Fibroblast of pulmonary artery (primary cell): ENCODE data around the gene HSPB3.
A peak's percentile ranks its signal among the peaks of the same experiment; 100 is the strongest.
"Not testable (repeated sequence)": the region's sequence is repeated elsewhere in the genome, so short reads cannot be mapped to it uniquely, and the experiment has no call there.

Experiments
- DNase-seq: peaks from one replicate; pipeline ENCODE4 v3.0.0-alpha.2; 2010; ENCODE audit warnings: low read depth
- H3K4me3 ChIP-seq: replicated peaks from 2 replicates; pipeline ENCODE4 v1.5.1; 2011; ENCODE audit warnings: low read depth, mild to moderate bottlenecking, control low read depth, low read length, moderate library complexity
- TF ChIP-seq, protein P1 (sequence below): IDR thresholded peaks from 2 replicates; pipeline ENCODE4 v1.5.1; 2011; ENCODE audit warnings: mild to moderate bottlenecking, control low read depth, low read length, inconsistent platforms; ENCODE audit errors: missing control alignments

Gene HSPB3, protein sequence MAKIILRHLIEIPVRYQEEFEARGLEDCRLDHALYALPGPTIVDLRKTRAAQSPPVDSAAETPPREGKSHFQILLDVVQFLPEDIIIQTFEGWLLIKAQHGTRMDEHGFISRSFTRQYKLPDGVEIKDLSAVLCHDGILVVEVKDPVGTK

DNA sequence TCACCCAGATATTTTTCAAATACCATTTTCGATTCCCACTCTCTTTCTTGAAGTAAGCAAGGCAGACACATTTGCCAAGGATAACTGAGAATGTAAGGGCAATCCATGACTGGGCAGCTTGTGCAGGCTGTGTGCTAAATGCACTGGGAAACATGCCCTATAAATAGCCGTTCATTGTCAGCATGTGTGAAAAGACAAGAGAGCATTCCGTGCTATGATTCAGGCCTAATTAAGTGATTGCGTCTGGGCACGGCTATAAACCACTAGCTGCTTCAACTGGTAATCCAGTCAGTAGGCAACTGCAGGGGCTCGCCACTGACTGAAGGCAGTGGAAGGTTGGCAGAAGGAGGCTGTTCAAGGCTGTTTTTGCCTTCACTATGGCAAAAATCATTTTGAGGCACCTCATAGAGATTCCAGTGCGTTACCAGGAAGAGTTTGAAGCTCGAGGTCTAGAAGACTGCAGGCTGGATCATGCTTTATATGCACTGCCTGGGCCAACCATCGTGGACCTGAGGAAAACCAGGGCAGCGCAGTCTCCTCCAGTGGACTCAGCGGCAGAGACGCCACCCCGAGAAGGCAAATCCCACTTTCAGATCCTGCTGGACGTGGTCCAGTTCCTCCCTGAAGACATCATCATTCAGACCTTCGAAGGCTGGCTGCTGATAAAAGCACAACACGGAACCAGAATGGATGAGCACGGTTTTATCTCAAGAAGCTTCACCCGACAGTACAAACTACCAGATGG, at the start of gene HSPB3:
Gene HSPB3, plus strand, starts transcription at position 287 of the 745 bp plus-strand sequence. Its CDS starts 91 bp downstream, at position 378.
- peak; percentile 48 for DNase-seq
- TF ChIP-seq, protein P1, sequence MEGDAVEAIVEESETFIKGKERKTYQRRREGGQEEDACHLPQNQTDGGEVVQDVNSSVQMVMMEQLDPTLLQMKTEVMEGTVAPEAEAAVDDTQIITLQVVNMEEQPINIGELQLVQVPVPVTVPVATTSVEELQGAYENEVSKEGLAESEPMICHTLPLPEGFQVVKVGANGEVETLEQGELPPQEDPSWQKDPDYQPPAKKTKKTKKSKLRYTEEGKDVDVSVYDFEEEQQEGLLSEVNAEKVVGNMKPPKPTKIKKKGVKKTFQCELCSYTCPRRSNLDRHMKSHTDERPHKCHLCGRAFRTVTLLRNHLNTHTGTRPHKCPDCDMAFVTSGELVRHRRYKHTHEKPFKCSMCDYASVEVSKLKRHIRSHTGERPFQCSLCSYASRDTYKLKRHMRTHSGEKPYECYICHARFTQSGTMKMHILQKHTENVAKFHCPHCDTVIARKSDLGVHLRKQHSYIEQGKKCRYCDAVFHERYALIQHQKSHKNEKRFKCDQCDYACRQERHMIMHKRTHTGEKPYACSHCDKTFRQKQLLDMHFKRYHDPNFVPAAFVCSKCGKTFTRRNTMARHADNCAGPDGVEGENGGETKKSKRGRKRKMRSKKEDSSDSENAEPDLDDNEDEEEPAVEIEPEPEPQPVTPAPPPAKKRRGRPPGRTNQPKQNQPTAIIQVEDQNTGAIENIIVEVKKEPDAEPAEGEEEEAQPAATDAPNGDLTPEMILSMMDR = no peak
- H3K4me3 ChIP-seq = no peak within 1 kb of the TSS

DNA sequence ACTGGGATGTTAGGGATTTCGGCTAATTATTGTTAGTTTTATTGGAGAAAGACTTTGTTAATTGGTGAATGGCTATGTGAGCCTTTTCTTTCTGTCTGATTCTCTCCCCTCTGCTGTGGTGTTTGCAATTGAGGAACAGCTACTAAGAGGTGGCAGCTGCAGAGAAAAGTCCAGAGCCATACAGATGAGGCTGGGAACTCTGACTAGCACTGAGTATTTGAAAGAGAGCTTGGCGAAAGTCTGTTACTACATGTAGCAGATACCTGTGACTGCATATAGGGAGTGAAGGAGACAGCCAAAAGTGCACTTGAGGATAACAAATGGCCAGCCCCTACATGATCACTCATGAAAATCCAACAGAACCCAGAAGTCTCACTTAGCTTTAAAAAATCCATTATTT, 44.3 kb upstream of the HSPB3 start:
- H3K4me3 ChIP-seq = no peak overlapping the region
- no peak for DNase-seq
- TF ChIP-seq, protein P1 = no peak

DNA sequence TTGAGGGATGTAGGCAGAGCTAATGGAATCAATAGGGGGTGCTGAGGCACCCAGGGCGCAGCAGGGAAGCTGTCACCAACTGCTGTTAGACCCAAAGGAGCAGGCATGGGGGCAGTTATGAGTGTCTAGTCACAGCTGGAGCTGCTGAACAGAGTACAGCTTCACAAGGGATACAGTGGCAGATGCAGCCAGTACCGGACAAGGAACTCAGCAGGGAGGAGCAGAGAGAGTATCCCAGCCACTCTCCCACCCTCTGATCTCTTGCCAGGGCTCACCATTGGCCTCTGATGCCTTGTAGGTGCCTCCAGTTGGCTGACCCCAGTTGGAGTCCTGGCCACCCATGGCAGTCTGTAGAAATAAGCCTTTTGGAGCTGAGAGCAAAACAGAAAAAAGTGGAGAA, 42.6 kb upstream of the HSPB3 start:
- no peak for DNase-seq
- H3K4me3 ChIP-seq = no peak overlapping the region
- TF ChIP-seq, protein P1 = no peak

DNA sequence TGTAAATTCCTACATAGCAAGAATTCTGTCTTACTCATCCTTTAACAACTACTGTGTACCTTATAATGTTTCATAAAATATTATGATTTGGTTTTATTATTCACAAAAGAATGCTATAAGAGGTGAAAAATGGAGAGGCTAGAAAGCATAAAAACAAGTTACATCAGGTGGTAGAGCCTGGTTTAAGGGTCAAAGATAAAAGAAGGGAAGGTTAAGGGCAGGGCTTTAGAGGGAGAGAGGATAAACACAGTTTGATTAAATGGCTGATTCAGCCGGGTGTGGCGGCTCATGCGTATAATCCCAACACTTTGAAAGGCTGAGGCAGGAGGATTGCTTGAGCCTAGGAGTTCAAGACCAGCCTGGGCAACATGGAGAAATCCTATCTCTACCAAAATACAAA, 40.4 kb upstream of the HSPB3 start:
- TF ChIP-seq, protein P1 = no peak
- H3K4me3 ChIP-seq = no peak overlapping the region
- no peak for DNase-seq

DNA sequence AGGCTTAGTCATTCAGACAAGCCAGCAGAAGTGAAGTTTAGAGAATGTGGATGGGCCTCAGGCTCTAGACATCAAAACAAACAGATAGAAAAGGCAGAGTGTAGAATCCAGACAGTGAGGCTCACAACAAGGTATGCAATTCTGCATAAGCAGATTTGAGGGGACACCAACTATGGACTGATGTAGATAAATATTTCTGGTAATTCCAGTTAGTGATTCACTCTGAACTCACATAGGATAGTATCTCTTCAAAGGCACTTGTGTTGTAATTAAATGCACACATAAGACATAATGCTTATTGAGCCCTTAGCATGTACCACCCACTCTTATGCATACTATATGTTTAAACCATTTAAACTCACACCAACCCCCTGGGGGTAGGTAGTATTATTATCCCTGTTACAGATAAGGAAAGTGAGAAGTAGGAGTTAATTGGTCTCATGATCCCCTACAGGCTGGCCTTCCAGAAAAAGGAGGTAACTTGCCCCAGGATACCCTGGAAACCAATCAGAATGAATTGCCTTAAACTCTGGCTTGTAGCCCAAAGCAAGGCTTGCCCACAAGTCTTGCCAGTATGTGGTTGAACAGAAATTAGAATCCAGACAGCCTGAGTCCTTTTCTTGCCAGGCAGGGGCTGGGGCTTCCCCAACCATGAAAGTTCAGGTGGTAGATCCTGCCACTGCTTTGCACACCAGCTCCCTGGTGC, 39.5 kb upstream of the HSPB3 start:
- DNase-seq = no peak
- TF ChIP-seq, protein P1 = no peak
- no peak overlapping the region for H3K4me3 ChIP-seq

DNA sequence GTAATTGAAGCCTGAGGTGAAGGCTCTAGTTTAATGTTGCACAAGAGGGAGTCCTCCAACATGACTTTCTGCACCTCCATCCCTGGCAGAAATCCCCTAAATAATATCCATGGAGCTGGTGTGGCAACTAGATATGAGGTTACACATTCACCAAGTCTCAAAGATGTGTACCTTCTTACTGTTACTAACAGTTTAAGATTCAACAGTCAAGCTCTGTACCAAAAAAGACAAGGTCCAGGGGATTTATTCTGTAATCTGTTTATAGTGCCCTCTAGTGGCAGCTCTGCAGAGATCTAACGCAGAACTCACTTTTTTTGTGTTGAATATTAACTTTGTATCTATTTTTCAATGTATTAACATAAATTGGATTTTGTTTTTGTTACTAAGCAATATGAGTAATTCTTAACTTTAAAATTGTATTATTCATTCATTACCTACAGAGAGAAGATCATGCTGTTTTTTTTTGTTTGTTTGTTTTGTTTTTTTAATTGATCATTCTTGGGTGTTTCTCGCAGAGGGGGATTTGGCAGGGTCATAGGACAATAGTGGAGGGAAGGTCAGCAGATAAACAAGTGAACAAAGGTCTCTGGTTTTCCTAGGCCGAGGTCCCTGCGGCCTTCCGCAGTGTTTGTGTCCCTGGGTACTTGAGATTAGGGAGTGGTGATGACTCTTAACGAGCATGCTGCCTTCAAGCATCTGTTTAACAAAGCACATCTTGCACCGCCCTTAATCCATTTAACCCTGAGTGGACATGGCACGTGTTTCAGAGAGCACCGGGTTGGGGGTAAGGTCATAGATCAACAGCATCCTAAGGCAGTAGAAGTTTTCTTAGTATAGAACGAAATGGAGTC, 35.7 kb upstream of the HSPB3 start:
- H3K4me3 ChIP-seq = not testable (repeated sequence)
- TF ChIP-seq, protein P1 = peak; percentile 75
- peak; percentile 73 for DNase-seq

DNA sequence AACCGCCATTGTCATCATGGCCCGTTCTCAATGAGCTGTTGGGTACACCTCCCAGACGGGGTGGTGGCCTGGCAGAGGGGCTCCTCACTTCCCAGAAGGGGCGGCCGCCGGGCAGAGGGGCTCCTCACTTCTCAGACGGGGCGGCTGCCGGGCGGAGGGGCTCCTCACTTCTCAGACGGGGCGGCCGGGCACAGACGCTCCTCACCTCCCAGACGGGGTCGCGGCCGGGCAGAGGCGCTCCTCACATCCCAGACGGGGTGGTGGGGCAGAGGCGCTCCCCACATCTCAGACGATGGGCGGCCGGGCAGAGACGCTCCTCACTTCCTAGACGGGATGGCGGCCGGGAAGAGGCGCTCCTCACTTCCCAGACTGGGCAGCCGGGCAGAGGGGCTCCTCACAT, 35.0 kb upstream of the HSPB3 start:
- H3K4me3 ChIP-seq, DNase-seq: not testable (repeated sequence)
